Measurements from ENCODE around the gene RSRC1. TPM values are rescaled to one million over a fixed set of nuclear protein-coding genes. Genes with fewer than 3 reads are reported as not detected.
"Not testable (repeated sequence)": the region's sequence is repeated elsewhere in the genome, so short reads cannot be mapped to it uniquely, and the experiment has no call there.

The RSRC1 gene
- total and polyA plus RNA-seq, 12 donors: 12.6 to 27.6 (median 21.4) TPM

DNA sequence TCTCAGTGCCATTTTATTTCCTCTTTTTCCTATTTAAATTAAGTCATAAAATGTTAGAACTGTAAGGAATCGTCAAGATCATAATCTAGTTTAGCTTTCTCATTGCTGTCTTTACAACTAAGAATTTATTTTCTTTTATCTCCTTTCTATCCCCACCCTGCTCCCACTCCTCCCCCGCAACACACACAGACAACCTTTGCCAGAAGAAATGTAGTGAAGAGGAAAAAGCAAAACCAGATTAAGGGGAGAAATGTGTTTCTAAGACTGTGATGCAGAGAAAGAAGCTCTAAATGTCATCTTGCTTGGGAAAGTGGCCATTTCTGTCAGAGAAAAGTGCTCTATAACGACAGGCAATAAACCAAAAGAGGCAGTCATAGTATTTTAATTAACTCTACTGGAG, 382.8 kb downstream of the RSRC1 start:
- 60 to 71% methylated on average over 3 of the region's 3 CpGs for WGBS, 2 donors
- Histone ChIP-seq H3K9me3 (peaks cover 0 to 3% (median 0%) of the 10 kb centered on the region in 11 donors), H3K27ac (no peak overlapping the region), H3K36me3 (no peaks in the 10 kb centered on the region), H3K4me3 (no peak overlapping the region), H3K4me1 (peaks cover 0 to 6% (median 4%) of the 10 kb centered on the region in 9 donors), H3K27me3 (no peaks in the 10 kb centered on the region)
- intact Hi-C loops (cut with DNase I): no loop called here
- TF ChIP-seq, protein P1, sequence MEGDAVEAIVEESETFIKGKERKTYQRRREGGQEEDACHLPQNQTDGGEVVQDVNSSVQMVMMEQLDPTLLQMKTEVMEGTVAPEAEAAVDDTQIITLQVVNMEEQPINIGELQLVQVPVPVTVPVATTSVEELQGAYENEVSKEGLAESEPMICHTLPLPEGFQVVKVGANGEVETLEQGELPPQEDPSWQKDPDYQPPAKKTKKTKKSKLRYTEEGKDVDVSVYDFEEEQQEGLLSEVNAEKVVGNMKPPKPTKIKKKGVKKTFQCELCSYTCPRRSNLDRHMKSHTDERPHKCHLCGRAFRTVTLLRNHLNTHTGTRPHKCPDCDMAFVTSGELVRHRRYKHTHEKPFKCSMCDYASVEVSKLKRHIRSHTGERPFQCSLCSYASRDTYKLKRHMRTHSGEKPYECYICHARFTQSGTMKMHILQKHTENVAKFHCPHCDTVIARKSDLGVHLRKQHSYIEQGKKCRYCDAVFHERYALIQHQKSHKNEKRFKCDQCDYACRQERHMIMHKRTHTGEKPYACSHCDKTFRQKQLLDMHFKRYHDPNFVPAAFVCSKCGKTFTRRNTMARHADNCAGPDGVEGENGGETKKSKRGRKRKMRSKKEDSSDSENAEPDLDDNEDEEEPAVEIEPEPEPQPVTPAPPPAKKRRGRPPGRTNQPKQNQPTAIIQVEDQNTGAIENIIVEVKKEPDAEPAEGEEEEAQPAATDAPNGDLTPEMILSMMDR (IDR thresholded peaks at IDR 0.05): no peak
- DNase-seq (no peak), ATAC-seq (no peak)

DNA sequence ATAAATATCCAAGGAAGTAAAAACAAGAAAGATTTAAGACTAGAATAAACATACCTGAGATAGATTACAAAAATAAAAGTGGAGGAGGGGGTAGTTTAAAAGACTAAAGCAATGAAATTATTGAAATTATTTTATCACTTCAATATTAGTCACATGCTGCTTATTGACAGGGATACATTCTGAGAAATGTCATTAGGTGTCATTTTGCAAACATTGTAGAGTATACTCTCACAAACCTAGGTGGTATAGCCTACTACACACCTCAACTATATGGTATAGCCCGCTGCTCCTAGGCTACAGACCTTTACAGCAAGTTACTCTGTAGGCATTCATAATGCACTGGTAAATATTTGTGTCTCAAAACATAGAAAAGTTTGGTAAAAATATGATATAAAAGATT, 384.0 kb downstream of the RSRC1 start:
- TF ChIP-seq, protein P1 (IDR thresholded peaks at IDR 0.05): no peak
- peaks cover 0 to 15% (median 2%) of the 10 kb centered on the region in 11 donors for H3K9me3 ChIP-seq
- H3K4me1 ChIP-seq: peaks cover 0 to 2% (median 0%) of the 10 kb centered on the region in 9 donors
- WGBS, 2 donors: 97 to 98% methylated on average over 1 of the region's 1 CpG
- DNase-seq (no peak), ATAC-seq (no peak)
- H3K27me3 ChIP-seq: no peaks in the 10 kb centered on the region
- H3K27ac ChIP-seq: no peak overlapping the region
- H3K36me3 ChIP-seq: no peaks in the 10 kb centered on the region
- no peak overlapping the region for H3K4me3 ChIP-seq
- intact Hi-C loops (cut with DNase I): no loop called here

DNA sequence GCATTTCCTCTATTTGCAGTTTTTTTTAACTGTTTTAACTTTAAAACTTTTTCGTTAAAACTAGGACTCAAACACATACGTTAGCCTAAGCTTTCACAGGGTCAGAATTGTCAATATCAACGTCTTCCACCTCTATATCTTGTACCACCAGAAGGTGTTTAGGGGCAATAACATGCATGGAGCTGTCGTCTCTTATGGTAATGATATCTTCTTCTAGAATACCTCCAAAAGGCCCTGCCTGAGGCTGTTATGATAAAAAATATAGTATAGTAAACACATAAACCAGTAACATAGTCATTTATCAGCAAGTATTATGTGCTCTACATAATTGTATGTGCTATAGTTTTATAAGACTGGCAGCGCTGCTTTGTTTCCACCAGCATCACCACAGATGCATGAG, 384.8 kb downstream of the RSRC1 start:
- WGBS, 2 donors: 94 to 95% methylated on average over 5 of the region's 5 CpGs
- intact Hi-C loops (cut with DNase I): no loop called here
- Histone ChIP-seq H3K9me3 (peaks cover 0 to 22% (median 9%) of the 10 kb centered on the region in 11 donors), H3K4me1 (no peaks in the 10 kb centered on the region), H3K36me3 (no peaks in the 10 kb centered on the region), H3K27me3 (no peaks in the 10 kb centered on the region), H3K27ac (no peak overlapping the region), H3K4me3 (no peak overlapping the region)
- TF ChIP-seq, protein P1 (IDR thresholded peaks at IDR 0.05): no peak
- DNase-seq (no peak), ATAC-seq (no peak)

DNA sequence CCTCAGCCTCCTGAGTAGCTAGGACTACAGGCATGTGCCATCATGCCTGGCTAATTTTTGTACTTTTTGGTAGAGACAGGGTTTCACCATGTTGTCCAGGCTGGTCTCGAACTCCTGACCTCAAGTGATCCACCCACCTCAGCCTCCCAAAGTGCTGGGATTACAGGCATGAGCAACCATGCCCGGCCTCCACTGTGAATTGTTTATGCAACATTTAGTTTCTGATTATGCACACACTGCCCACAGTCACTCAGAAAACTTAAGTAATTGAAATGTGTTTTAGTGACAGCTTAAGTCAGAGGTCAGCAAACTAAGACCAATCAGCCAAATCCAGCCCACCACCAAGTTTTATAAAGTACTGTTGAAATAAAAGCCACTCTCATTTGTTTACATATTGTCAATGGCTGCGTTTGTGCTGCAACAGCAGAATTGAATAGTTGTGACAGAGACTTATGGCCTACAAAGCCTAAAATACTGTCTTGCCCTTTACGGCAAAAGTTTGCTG, 385.6 kb downstream of the RSRC1 start:
- ATAC-seq; H3K27ac ChIP-seq; intact Hi-C loops (cut with DNase I); H3K36me3 ChIP-seq; H3K27me3 ChIP-seq; H3K4me3 ChIP-seq; DNase-seq; H3K4me1 ChIP-seq: not testable (repeated sequence)
- H3K9me3 ChIP-seq: peaks cover 0 to 29% (median 14%) of the 10 kb centered on the region in 11 donors
- 90 to 97% methylated on average over 4 of the region's 4 CpGs for WGBS, 2 donors

DNA sequence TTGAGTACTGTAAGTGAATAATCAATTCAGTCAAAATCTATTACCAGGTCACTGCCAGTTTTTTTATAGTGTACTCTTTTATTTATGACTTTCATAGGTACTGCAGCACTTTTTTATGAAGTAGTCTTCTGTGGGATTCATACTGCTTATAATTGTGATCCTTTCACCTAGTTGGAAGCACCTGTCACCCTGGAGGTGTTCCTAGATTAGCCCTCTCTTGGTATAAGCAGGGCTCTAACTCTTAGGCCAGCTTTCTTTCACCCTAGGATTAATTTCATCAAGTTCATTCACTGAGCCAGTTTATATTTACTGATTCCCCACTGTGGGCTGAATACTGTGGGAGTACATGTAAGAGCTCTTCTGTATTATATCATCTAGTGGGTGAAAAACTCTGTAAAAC, 395.2 kb downstream of the RSRC1 start:
- intact Hi-C loops (cut with DNase I): no loop called here
- H3K4me3 ChIP-seq: no peak overlapping the region
- no peak for DNase-seq
- peak in 1 of 8 donors; percentile 33 for ATAC-seq
- H3K27ac ChIP-seq: no peak overlapping the region
- TF ChIP-seq, protein P1 (IDR thresholded peaks at IDR 0.05): no peak
- H3K27me3 ChIP-seq: no peaks in the 10 kb centered on the region
- H3K4me1 ChIP-seq: peaks cover 0 to 2% (median 0%) of the 10 kb centered on the region in 9 donors
- no peaks in the 10 kb centered on the region for H3K36me3 ChIP-seq
- peaks cover 0 to 7% (median 1%) of the 10 kb centered on the region in 11 donors for H3K9me3 ChIP-seq
